Suprapubic skin (tissue), 4 donors: ENCODE data around the gene CYP3A4. TPM values are rescaled to one million over a fixed set of nuclear protein-coding genes. Genes with fewer than 3 reads are reported as not detected.

Experiments
- DNase-seq, 2 donors: peaks; one replicate each; pipeline ENCODE4 v3.0.0-alpha.2; 2019; ENCODE audit warnings: low spot score in 2 of 2
- H3K27ac ChIP-seq: fragments of 200-600 bp; sonication (generic); one replicate; pipeline ENCODE4 v1.5.1; 2019
- H3K27me3 ChIP-seq: fragments of 200-600 bp; sonication (generic); one replicate; pipeline ENCODE4 v1.5.1; 2019
- H3K36me3 ChIP-seq: fragments of 200-600 bp; sonication (generic); one replicate; pipeline ENCODE4 v1.5.1; 2019
- H3K4me1 ChIP-seq: fragments of 200-600 bp; sonication (generic); one replicate; pipeline ENCODE4 v1.5.1; 2019
- H3K4me3 ChIP-seq: fragments of 200-600 bp; sonication (generic); one replicate; pipeline ENCODE4 v1.5.1; 2019; ENCODE audit warnings: mild to moderate bottlenecking
- H3K9me3 ChIP-seq: fragments of 200-600 bp; sonication (generic); one replicate; pipeline ENCODE4 v1.5.1; 2019
- CTCF ChIP-seq, 2 donors: fragments of 200-600 bp in 1 of 2; fragments of 450-650 bp in 1 of 2; sonication (generic) in 1 of 2; IDR thresholded peaks; one replicate each; pipeline ENCODE4 v1.5.1; 2016 to 2019; ENCODE audit warnings: antibody characterized with exemption in 2 of 2, mild to moderate bottlenecking in 1 of 2, moderate library complexity in 1 of 2
- EP300 ChIP-seq: sonication (generic); formaldehyde crosslinking; IDR thresholded peaks from one replicate; pipeline ENCODE4 v1.6.1; 2017; ENCODE audit warnings: antibody characterized with exemption
- POLR2A ChIP-seq, 2 donors: fragments of 450-650 bp; IDR thresholded peaks; one replicate each; pipeline ENCODE4 v1.6.1; 2017; ENCODE audit warnings: antibody characterized with exemption in 2 of 2, mild to moderate bottlenecking in 2 of 2, moderate library complexity in 2 of 2
- POLR2AphosphoS5 ChIP-seq, 3 donors: sonication (generic); formaldehyde crosslinking; IDR thresholded peaks; one replicate each; pipeline ENCODE4 v1.6.1; 2017; ENCODE audit warnings: antibody characterized with exemption in 3 of 3
- WGBS: methylation state at CpG from one replicate; pipeline ENCODE4 v1.1.5; 2018; 5-methylcytosine and 5-hydroxymethylcytosine counted together
- total RNA-seq, 4 donors: library from RNA; depleted of rRNA; stranded (reverse); fragments of >200 nt; gene quantifications; one replicate each; pipeline ENCODE4 v1.1.0, GENCODE V29; 2016

CYP3A4 gene
- total RNA-seq, 4 donors from 2014 or later: 2.3 to 7.8 (median 4.4) TPM

- WGBS: 89% methylated on average over 4 of the region's 4 CpGs
- Histone ChIP-seq H3K9me3 (no peaks in the 10 kb centered on the region), H3K4me3 (no peak overlapping the region), H3K27me3 (no peaks in the 10 kb centered on the region), H3K4me1 (no peaks in the 10 kb centered on the region), H3K36me3 (no peaks in the 10 kb centered on the region), H3K27ac (no peak overlapping the region)
- TF ChIP-seq CTCF (IDR thresholded peaks at IDR 0.05) (no peak), EP300 (no peak), POLR2AphosphoS5 (IDR thresholded peaks at IDR 0.05) (no peak), POLR2A (IDR thresholded peaks at IDR 0.05) (no peak)
- DNase-seq: no peak
Measured at GRCh38 chr7:99742737-99743394, 41.1 kb downstream of the CYP3A4 start.

DNA sequence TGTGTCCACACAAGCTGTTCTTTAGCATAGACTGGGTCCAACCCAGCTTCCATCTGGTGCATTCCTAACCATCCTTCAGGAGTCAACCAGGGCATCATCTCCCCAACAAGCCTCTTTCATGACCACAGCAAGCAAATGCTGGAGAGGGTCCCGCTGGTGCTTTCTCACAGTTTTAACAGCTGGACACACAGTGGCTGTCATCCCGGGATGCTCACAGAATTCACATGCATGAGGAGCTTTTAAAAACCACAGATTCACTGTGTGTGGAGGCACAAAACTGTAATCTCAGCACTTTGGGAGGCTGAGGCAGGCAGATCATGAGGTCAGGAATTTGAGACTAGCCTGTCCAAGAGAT, 42.6 kb downstream of the CYP3A4 start:
- Histone ChIP-seq H3K27me3 (no peaks in the 10 kb centered on the region), H3K36me3 (no peaks in the 10 kb centered on the region), H3K4me3 (no peak overlapping the region), H3K9me3 (no peaks in the 10 kb centered on the region), H3K4me1 (peaks cover 8% of the 10 kb centered on the region), H3K27ac (no peak overlapping the region)
- WGBS: 100% methylated on average over 2 of the region's 2 CpGs
- no peak for TF ChIP-seq POLR2A (IDR thresholded peaks at IDR 0.05)
- no peak for TF ChIP-seq POLR2AphosphoS5 (IDR thresholded peaks at IDR 0.05)
- TF ChIP-seq EP300: no peak
- no peak for TF ChIP-seq CTCF (IDR thresholded peaks at IDR 0.05)
- no peak for DNase-seq

- H3K27ac ChIP-seq: no peak overlapping the region
- H3K4me1 ChIP-seq: peaks cover 11% of the 10 kb centered on the region
- no peaks in the 10 kb centered on the region for H3K9me3 ChIP-seq
- no peaks in the 10 kb centered on the region for H3K36me3 ChIP-seq
- TF ChIP-seq CTCF (IDR thresholded peaks at IDR 0.05): no peak
- no peak for TF ChIP-seq EP300
- no peak for TF ChIP-seq POLR2A (IDR thresholded peaks at IDR 0.05)
- TF ChIP-seq POLR2AphosphoS5 (IDR thresholded peaks at IDR 0.05): no peak
- no peak overlapping the region for H3K4me3 ChIP-seq
- 79% methylated on average over 5 of the region's 5 CpGs for WGBS
- no peak for DNase-seq
- H3K27me3 ChIP-seq: no peaks in the 10 kb centered on the region
Measured at GRCh38 chr7:99740573-99741440, 43.2 kb downstream of the CYP3A4 start.

DNA sequence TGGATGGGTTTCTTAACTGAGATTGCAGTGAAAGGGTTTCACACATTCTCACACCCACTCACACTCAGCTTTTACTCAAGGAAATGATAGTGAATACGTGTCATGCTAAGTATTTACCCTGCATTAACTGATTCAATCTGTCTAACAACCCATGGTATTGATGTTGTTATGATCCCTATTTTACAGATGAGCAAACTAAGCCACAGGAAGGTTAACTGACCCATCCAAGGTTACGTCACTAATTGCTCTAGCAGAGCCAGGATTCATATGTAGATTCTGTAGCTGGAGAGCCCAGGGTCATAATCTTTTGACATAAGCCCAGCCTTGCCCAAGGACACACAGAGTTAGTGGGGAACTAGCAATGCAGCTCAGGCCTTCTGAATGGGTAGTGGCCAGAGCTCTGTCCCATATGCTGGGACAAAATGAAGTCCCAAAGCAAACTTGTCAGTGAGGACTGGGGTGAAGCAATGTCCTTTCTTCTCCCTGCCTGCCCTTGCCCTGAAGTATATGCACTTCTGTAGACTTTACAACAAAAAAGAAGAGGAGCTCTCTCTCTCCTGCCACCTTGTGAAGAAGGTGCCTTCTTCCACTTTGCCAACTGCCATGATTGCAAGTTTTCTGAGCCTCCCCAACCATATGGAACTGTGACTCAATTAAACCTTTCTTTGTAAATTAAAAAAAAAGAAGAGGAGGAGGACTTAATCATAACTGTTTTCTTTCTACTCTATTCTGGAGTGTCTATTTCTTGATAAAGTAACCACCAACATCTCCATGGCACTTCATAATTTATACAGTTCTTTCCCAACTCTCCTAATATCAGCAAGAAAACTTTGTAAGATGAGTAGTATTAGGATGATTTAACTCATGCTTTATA, 44.0 kb downstream of the CYP3A4 start:
- DNase-seq: no peak
- 90% methylated on average over 2 of the region's 2 CpGs for WGBS
- H3K27ac ChIP-seq: no peak overlapping the region

More for the DNA sequence above, 44.0 kb downstream of the CYP3A4 start:
- Histone ChIP-seq H3K36me3 (no peaks in the 10 kb centered on the region), H3K9me3 (no peaks in the 10 kb centered on the region), H3K27me3 (no peaks in the 10 kb centered on the region), H3K4me3 (no peak overlapping the region), H3K4me1 (peaks cover 11% of the 10 kb centered on the region)
- no peak for TF ChIP-seq POLR2AphosphoS5 (IDR thresholded peaks at IDR 0.05)
- no peak for TF ChIP-seq CTCF (IDR thresholded peaks at IDR 0.05)
- TF ChIP-seq POLR2A (IDR thresholded peaks at IDR 0.05): no peak
- no peak for TF ChIP-seq EP300
